22Rv1 (cell line): ENCODE measurements around the gene HELT.

Experiments
- CTCF ChIP-seq: fragments of 450-650 bp; IDR thresholded peaks from 2 replicates; pipeline ENCODE4 v1.5.1; 2017; ENCODE audit warnings: mild to moderate bottlenecking
- ZFX ChIP-seq: fragments of 450-650 bp; IDR thresholded peaks from 2 replicates; pipeline ENCODE4 v1.6.1; 2017; ENCODE audit warnings: antibody characterized with exemption, borderline replicate concordance

- TF ChIP-seq CTCF, result no peak
- no peak for TF ChIP-seq ZFX
Observed at GRCh38 chr4:185018834-185019455, 655 bp downstream of the HELT start.
